WERI-Rb-1 (cell line): Measurements from ENCODE around the gene PTPRG.

Source experiments
- DNase-seq: peaks from one replicate; pipeline ENCODE4 v3.0.0-alpha.2; 2020
- H3K27ac ChIP-seq: fragments of 250-450 bp; sonication (Bioruptor Pico); 2 replicates; pipeline ENCODE4 v1.5.1; 2020; ENCODE audit warnings: mild to moderate bottlenecking, moderate library complexity
- H3K27me3 ChIP-seq: fragments of 250-450 bp; sonication (Bioruptor Pico); 2 replicates; pipeline ENCODE4 v1.5.1; 2021; ENCODE audit warnings: mild to moderate bottlenecking, low read depth, moderate library complexity; ENCODE audit not compliant: insufficient read depth, severe bottlenecking
- H3K36me3 ChIP-seq: fragments of 250-450 bp; sonication (Bioruptor Pico); 2 replicates; pipeline ENCODE4 v1.5.1; 2020; ENCODE audit warnings: mild to moderate bottlenecking, moderate library complexity
- H3K4me3 ChIP-seq: 2 replicates; pipeline ENCODE4 v1.5.1; 2011; ENCODE audit warnings: low read depth, mild to moderate bottlenecking, control low read depth, low read length
- H3K9me3 ChIP-seq: fragments of 250-450 bp; sonication (Bioruptor Pico); 2 replicates; pipeline ENCODE4 v1.5.1; 2021; ENCODE audit warnings: mild to moderate bottlenecking, moderate library complexity; ENCODE audit not compliant: severe bottlenecking
- TF ChIP-seq, protein P1 (sequence below): IDR thresholded peaks from 2 replicates; pipeline ENCODE4 v1.5.1; 2011; ENCODE audit warnings: low read depth, mild to moderate bottlenecking, control low read depth, inconsistent platforms, low read length

The PTPRG gene

DNA sequence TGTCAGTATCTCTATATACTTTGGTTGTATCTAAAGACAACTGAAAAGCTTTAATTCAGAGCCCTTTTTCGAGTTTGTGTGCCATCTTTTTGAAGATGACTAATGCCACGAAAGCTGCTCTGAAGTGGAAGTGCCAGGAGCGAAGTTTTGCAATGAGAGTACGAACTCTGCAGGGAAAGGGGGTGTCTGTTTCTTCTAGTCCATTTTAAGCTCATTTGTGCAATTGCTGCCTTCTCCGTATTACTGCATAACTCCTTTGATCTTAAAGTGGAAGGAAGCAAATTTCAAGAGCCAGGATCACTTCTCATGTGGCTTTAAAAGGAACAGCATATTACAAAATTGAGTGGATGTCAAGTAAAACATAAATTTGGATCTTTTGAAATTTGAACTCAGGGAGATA, 566.7 kb downstream of the PTPRG start:
- no peak overlapping the region for H3K27ac ChIP-seq
- no peaks in the 10 kb centered on the region for H3K27me3 ChIP-seq
- DNase-seq, result no peak
- no peaks in the 10 kb centered on the region for H3K9me3 ChIP-seq
- H3K4me3 ChIP-seq, result no peak overlapping the region
- H3K36me3 ChIP-seq, result no peaks in the 10 kb centered on the region
- TF ChIP-seq, protein P1, sequence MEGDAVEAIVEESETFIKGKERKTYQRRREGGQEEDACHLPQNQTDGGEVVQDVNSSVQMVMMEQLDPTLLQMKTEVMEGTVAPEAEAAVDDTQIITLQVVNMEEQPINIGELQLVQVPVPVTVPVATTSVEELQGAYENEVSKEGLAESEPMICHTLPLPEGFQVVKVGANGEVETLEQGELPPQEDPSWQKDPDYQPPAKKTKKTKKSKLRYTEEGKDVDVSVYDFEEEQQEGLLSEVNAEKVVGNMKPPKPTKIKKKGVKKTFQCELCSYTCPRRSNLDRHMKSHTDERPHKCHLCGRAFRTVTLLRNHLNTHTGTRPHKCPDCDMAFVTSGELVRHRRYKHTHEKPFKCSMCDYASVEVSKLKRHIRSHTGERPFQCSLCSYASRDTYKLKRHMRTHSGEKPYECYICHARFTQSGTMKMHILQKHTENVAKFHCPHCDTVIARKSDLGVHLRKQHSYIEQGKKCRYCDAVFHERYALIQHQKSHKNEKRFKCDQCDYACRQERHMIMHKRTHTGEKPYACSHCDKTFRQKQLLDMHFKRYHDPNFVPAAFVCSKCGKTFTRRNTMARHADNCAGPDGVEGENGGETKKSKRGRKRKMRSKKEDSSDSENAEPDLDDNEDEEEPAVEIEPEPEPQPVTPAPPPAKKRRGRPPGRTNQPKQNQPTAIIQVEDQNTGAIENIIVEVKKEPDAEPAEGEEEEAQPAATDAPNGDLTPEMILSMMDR, result no peak

DNA sequence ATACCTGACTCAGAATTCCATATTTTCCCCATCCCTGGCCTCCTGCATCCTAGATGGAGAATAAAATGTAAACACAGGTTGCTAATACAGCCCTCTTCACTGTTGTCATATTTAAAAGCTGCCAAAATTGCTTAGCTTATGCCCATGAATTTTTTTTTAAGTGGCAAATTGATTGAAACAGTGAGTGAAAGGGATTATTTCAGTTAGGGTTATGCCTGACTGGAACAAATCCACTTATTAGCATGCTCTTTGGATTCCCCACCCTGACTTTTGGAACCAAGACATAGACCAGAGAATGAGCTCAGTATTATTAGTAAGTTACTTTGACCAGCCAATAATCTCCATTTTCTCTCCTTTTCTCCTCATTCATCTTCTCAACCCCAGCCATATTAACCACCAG, 567.3 kb downstream of the PTPRG start:
- Histone ChIP-seq H3K27me3 (no peaks in the 10 kb centered on the region), H3K36me3 (peaks cover 2% of the 10 kb centered on the region; the same call in 1 of the 2 replicates), H3K9me3 (no peaks in the 10 kb centered on the region), H3K27ac (no peak overlapping the region), H3K4me3 (no peak overlapping the region)
- TF ChIP-seq, protein P1, result no peak
- DNase-seq, result no peak

- Histone ChIP-seq H3K9me3 (no peaks in the 10 kb centered on the region), H3K27ac (no peak overlapping the region), H3K36me3 (peaks cover 10% of the 10 kb centered on the region), H3K27me3 (no peaks in the 10 kb centered on the region), H3K4me3 (no peak overlapping the region)
- DNase-seq, result no peak
- TF ChIP-seq, protein P1, result no peak
Measured at GRCh38 chr3:62131050-62131449, 569.7 kb downstream of the PTPRG start.

- H3K27me3 ChIP-seq, result no peaks in the 10 kb centered on the region
- peaks cover 10% of the 10 kb centered on the region for H3K36me3 ChIP-seq
- no peak for DNase-seq
- no peak overlapping the region for H3K27ac ChIP-seq
- no peak overlapping the region for H3K4me3 ChIP-seq
- no peaks in the 10 kb centered on the region for H3K9me3 ChIP-seq
- TF ChIP-seq, protein P1, result peak; percentile 14; the same call in 1 of the 2 replicates
Measured at GRCh38 chr3:62131620-62132019, 570.2 kb downstream of the PTPRG start.

DNA sequence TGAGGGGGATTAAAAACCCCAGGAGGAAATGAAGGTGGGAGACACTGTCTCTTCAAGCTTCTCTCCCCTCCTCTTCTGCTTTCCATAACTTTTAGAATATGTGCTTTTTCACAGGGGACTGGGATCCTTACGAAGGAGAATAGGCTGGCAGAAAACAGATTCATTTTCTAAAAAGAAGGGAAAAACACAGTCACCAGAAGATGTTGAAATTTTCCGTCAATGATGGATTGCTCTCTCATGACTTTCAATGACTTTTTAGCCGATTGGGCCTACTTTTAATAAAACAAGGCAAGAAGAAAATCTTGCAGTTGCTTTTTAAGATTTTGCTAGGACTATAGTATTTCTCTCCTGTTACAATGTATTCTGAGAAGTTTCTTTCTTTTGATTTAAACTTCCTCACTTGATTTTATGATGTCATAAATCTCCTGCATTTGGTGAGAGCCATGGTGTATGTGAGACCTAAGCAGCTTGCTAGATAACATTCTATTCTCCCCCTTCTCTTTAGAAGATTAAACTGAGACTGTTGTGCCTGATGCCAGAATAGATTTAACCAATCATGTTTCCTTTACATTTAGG, 570.7 kb downstream of the PTPRG start:
- no peak overlapping the region for H3K4me3 ChIP-seq
- H3K27ac ChIP-seq, result no peak overlapping the region
- H3K27me3 ChIP-seq, result no peaks in the 10 kb centered on the region
- H3K9me3 ChIP-seq, result no peaks in the 10 kb centered on the region
- DNase-seq, result no peak
- peaks cover 10% of the 10 kb centered on the region for H3K36me3 ChIP-seq
- TF ChIP-seq, protein P1, result no peak

- TF ChIP-seq, protein P1, result no peak
- H3K4me3 ChIP-seq, result no peak overlapping the region
- no peaks in the 10 kb centered on the region for H3K9me3 ChIP-seq
- no peak for DNase-seq
- H3K27ac ChIP-seq, result no peak overlapping the region
- H3K27me3 ChIP-seq, result no peaks in the 10 kb centered on the region
- H3K36me3 ChIP-seq, result peaks cover 10% of the 10 kb centered on the region
Measured at GRCh38 chr3:62133015-62133414, 571.6 kb downstream of the PTPRG start.
